ENCODE data around the gene ADCY5.

ADCY5 gene

GRCh38 chr3:123320221-123320620 lies 128.7 kb downstream of the ADCY5 start:
- DNase-seq: no peak

GRCh38 chr3:123319760-123320159 lies 129.1 kb downstream of the ADCY5 start:
- DNase-seq: no peak

- no peak for DNase-seq
These were observed 130.5 kb downstream of the ADCY5 start for GRCh38 chr3:123318374-123318773.

- no peak for DNase-seq
These were observed 131.2 kb downstream of the ADCY5 start for GRCh38 chr3:123317716-123318115.

GRCh38 chr3:123315271-123315595 lies 133.7 kb downstream of the ADCY5 start:
- DNase-seq: no peak

- DNase-seq: no peak
These were observed 134.3 kb downstream of the ADCY5 start for GRCh38 chr3:123314359-123315270.

- no peak for DNase-seq
These were observed 135.0 kb downstream of the ADCY5 start for GRCh38 chr3:123313889-123314288.

GRCh38 chr3:123312331-123313265 lies 136.3 kb downstream of the ADCY5 start:
- no peak for DNase-seq

GRCh38 chr3:123311201-123311600 lies 137.7 kb downstream of the ADCY5 start:
- DNase-seq: no peak

GRCh38 chr3:123310741-123311140 lies 138.1 kb downstream of the ADCY5 start:
- DNase-seq: no peak

GRCh38 chr3:123310186-123310585 lies 138.7 kb downstream of the ADCY5 start:
- DNase-seq: no peak

GRCh38 chr3:123307064-123307463 lies 141.8 kb downstream of the ADCY5 start:
- DNase-seq: no peak

GRCh38 chr3:123305192-123305591 lies 143.7 kb downstream of the ADCY5 start:
- DNase-seq: no peak

- DNase-seq: no peak
These were observed 144.8 kb downstream of the ADCY5 start for GRCh38 chr3:123303976-123304560.

- no peak for DNase-seq
These were observed 145.9 kb downstream of the ADCY5 start for GRCh38 chr3:123302961-123303360.

GRCh38 chr3:123301331-123302184 lies 147.3 kb downstream of the ADCY5 start:
- DNase-seq: no peak

GRCh38 chr3:123300583-123300982 lies 148.3 kb downstream of the ADCY5 start:
- no peak for DNase-seq

- no peak for DNase-seq
These were observed 148.8 kb downstream of the ADCY5 start for GRCh38 chr3:123300056-123300455.

GRCh38 chr3:123299581-123299980 lies 149.3 kb downstream of the ADCY5 start:
- DNase-seq: no peak

- DNase-seq: no peak
These were observed 150.0 kb downstream of the ADCY5 start for GRCh38 chr3:123298903-123299302.

GRCh38 chr3:123297627-123297899 lies 151.3 kb downstream of the ADCY5 start:
- peak; percentile 41 for DNase-seq

GRCh38 chr3:123296836-123297626 lies 151.9 kb downstream of the ADCY5 start:
- no peak for DNase-seq

Measured in NCI-H82 (cell line).